Stimulated activated CD8-positive, alpha-beta memory T cell treated with anti-CD3 and anti-CD28 coated beads, Interleukin-15, amount 100 ng/mL, for 4 hours (primary cell): ENCODE measurements around the gene GDAP1L1.
"Not testable (repeated sequence)": the region's sequence is repeated elsewhere in the genome, so short reads cannot be mapped to it uniquely, and the experiment has no call there.

Experiments used
- DNase-seq, 2 donors: peaks; one replicate each; pipeline ENCODE4 v3.0.0-alpha.2; 2020; ENCODE audit warnings: low read depth in 2 of 2

GDAP1L1 gene

DNA sequence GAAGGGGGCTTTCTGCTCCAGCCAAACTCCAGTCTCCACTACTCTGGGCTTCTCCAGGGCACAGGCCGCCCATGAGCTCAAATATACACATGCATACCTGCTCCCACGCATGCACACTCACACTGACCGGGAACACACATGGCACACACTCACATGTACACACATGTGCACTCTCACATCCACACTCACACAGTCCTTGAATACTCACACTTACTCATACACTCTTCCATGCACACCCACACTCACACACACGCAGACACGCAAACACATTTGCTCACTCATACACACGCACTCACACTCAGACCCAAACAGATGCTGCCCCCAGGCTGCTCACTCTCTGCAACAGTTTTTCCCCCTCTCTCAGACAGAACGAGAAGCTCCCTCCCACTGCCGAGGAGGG lies 7.0 kb downstream of the GDAP1L1 start:
- DNase-seq, result no peak

- DNase-seq, result no peak
Measured at GRCh38 chr20:44255942-44256341, 8.8 kb downstream of the GDAP1L1 start.

GRCh38 chr20:44256961-44257360 lies 9.9 kb downstream of the GDAP1L1 start:
- DNase-seq, result no peak

- no peak for DNase-seq
Measured at GRCh38 chr20:44258226-44258890, 11.2 kb downstream of the GDAP1L1 start.

DNA sequence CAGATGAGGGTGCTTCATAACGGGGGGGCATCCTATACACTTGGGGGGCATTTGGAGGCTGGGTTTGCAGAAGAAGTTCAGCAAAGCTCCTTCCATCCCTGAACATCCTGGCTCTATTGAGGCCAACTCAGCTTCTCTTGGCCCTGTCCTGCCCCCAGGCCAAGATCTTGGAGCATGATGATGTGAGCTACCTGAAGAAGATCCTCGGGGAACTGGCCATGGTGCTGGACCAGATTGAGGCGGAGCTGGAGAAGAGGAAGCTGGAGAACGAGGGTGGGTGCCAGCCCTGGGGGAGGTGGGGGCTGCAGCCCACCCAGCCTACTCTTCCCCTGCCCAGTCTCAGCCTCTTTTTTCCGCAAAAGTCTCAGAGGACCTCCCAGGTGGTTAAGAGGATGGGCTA lies 17.2 kb downstream of the GDAP1L1 start:
- DNase-seq, result no peak

DNA sequence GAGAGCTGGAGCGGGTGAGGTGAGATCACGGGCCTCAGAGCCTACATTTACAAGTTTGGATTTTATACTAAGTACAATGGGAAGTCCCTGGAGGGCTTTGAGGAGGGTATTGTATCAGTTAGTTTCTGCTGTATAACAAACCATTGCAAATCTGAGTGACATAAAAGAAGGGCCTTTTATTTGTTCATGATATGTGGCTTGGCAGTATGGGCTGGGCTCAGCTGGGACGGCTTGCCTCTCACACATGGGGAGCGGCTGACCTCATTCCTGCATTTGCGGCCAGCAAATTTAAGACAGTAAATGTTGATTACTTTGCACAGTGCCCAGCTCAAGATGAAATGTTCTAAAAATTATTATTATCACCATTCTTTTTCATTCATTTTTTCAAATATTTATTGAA lies 21.7 kb downstream of the GDAP1L1 start:
- DNase-seq, result no peak

DNA sequence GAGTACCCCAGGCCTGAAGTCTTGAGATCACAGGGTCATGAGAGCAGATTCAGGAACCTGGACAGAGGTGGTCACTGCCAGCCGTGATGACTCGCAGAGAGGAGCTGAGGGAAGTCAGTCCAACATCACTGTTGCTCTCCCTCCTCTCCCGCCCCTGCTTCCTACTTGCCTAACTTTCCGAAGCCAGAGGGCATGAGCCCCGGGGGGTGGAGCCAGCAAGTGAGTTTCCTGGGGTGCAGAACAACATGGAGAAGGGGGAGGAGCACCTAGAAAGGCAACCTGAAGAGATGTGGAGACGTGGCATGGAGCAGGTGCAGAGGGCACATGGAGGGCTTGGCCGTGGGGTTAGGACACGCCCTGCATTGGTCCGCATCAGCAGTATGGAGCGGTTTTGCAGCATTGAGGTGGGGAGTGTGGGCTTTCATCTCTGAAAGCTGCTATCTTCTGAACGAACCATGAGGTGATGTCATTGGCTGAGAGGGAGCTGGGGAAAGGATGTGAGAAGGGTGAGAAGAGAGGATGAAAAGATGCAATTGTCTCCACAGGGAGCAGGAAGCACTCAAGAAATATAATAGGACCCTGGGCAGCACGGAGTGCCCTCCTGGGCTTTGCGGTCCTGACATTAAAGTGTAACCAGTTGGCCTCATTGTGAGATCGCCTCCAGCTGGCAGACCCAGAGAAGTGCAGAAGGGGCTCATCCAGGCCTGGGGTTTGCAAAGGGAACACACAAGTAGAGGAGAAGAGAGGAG lies 25.0 kb downstream of the GDAP1L1 start:
- DNase-seq, result no peak

DNA sequence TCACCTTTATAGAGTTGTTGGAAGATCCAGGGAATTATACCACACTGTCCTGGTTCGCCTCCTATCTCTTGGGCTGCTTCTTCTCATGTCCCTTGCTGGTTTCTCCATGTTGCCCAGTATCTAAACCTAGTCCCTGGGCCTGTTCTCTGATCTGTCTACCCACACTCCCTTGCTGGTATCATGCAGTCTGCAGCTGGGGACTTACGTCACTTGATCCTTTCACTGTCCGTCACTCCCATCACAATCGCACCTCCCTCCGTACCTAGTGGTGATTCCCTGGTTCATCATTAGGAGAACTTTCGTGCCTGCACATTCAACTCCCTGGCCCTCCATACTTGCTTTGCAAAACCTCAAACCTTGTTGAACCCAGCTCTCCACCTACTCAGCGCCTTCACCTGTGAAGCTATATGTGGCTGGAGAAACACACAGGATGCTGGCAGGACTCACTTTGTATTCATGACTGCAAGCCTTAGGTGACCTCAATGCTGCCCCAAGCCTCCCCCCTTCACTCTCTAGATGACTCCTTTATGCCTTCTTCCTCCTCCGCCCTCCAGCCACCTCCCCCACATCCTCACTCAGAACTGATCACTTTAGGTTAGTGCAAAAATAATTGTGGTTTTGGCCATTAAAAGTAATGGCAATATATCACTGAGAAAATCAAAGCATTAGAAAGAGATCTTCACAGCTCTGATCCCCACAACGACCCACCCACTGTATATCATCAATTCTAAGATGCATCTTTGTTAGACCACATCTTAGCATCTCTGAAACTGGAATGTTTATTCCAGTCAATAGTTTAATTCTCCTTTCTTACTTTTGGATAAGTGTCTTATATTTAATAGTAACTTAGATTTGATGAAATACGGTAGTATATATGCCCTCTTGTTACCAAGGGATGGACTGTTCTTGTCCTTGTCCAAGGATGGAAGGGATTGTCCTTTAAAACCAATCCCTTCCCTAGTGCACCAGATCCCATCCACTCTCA lies 26.4 kb downstream of the GDAP1L1 start:
- no peak for DNase-seq

GRCh38 chr20:44274303-44275017 lies 27.4 kb downstream of the GDAP1L1 start:
- DNase-seq, result no peak

DNA sequence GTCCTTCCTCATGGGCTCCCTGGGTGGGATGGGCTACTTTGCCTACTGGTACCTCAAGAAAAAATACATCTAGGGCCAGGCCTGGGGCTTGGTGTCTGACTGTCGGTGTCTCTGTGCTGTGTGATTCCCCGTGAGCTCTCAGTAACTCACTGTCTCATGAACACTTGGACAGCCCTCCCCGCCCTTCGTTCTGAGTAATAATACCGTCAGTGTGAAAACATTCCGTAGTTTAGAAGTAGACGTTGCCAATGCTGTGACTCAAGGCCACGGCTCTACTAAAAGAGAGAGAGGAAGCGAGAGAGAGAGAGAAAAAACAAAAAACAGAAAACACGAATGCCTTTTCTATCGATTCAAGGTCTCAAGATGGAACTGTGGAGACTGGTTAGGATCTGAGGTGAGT lies 32.1 kb downstream of the GDAP1L1 start:
- no peak for DNase-seq

DNA sequence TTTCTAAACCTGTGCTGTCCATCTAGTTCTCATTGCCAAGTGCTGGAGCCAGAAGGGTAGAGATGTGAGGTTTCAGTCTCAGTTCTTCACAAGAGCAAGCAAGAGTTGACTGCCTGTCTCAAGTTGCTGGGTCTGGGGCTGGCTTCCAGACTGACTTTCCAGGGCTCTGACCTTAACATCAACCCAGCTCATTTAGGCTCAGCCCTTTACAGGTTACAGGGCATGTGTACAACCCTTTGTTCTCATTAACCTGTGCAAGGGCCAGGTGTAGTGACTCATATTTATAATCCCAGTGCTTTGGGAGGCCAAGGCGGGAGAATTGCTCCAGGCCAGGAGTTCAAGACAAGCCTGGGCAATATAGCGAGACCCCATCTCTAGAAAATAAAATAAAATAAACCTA lies 33.3 kb downstream of the GDAP1L1 start:
- DNase-seq, result no peak

- no peak for DNase-seq
Measured at GRCh38 chr20:44282192-44282591, 35.1 kb downstream of the GDAP1L1 start.

DNA sequence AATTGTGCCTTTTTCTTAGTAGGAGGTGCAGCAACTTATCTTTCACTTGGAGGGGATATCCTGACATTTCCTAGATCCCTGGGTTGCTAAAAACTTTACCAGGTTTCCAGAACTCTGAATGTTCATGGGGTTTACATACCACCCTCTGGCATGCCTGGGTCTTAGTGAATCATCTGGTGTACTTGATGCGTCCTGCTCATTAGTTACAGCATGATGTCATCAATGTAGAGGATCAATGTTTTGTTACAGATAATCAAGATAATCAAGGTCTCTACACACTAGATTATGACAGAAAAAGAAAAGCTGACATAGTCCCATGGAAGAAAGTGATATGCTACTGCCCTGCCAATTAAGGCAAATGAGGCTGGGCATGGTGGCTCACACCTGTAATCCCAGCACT lies 36.9 kb downstream of the GDAP1L1 start:
- DNase-seq, result no peak

DNA sequence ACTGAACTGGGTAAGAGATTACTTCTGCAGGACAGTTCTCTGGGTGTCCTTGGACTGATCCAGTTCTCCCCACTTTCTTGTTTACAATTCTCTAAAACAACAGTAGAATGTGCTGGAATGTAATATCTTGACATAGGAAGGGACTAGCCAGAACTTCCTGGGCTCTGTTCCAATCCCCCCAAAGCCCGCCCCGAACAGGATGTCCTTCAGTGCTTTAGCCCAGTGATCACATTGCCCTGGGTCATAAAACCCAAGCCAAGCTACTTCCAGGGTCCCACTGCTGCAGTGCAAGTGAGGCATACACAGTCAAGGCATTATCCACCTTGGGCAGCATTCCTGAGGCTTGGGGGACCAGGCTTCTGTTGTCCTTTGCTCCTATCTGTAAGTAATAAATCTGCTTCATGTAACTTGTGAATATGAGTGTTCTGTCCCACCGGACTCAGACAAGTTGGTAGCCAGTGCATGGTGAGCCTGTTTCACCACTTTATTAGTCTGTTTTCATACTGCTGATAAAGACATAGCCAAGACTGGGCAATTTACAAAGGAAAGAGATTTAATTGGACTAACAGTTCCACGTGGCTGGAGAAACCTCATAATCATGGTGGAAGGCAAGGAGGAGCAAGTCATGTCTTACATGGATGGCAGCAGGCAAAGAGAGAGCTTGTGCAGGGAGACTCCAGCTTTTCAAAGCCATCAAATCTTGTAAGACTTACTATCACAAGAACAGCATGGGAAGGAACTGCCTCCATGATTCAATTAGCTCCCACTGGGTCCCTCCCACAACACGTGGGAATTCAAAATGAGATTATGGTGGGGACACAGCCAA lies 40.4 kb downstream of the GDAP1L1 start:
- DNase-seq, result no peak

DNA sequence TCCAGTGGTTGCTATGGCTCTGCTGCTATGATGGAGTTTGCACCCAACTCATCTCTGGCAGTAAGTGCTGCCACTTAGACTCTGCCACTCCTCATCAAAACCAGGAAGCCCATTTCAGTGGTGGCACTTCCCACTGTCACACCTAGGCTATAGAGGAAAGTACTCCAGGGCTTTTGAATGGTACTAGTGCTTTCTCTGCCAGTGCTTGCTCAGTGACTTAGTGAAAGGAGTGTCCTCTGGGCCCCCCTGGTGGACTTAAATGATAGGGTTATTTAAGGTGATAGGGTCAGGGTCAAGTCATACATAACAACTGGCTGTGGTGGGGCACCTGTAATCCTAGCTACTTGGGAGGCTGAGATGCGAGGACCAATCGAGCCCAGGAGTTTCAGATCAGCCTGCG lies 41.1 kb downstream of the GDAP1L1 start:
- no peak for DNase-seq

- no peak for DNase-seq
Measured at GRCh38 chr20:44291754-44292153, 44.6 kb downstream of the GDAP1L1 start.

- no peak for DNase-seq
Measured at GRCh38 chr20:44296011-44296410, 48.9 kb downstream of the GDAP1L1 start.

- DNase-seq, result no peak
Measured at GRCh38 chr20:44297721-44298120, 50.6 kb downstream of the GDAP1L1 start.

DNA sequence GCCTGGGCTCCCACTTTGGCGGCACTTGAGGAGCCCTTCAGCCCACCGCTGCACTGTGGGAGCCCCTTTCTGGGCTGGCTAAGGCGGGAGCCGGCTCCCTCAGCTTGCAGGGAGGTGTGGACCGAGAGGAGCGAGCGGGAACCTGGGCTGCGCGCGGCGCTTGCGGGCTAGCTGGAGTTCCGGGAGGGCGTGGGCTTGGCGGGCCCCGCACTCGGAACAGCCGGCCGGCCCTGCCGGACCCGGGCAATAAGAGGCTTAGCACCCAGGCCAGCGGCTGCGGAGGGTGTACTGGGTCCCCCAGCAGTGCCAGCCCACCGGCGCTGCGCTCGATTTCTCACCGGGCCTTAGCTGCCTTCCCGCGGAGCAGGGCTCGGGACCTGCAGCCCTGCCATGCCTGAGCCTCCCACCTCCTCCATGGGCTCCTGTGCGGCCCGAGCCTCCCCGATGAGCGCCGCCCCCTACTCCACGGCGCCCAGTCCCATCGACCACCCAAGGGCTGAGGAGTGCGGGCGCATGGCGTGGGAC lies 52.0 kb downstream of the GDAP1L1 start:
- DNase-seq, result not testable (repeated sequence)

- no peak for DNase-seq
Measured at GRCh38 chr20:44301285-44301684, 54.2 kb downstream of the GDAP1L1 start.
